A172 (cell line): Measurements from ENCODE around the gene ICE2. TPM values are rescaled to one million over a fixed set of nuclear protein-coding genes. Genes with fewer than 3 reads are reported as not detected.

Source experiments
- DNase-seq: peaks from one replicate; pipeline ENCODE4 v3.0.0-alpha.2; 2015; ENCODE audit warnings: low spot score
- total RNA-seq: library from RNA; depleted of rRNA; stranded (reverse); fragments of >200 nt; shearing (Covaris generic); gene quantifications from 2 replicates; pipeline ENCODE4 v1.2.3, GENCODE V29; 2014

The ICE2 gene
- total RNA-seq, 1 experiment from 2014 or later = 31.9 TPM

DNA sequence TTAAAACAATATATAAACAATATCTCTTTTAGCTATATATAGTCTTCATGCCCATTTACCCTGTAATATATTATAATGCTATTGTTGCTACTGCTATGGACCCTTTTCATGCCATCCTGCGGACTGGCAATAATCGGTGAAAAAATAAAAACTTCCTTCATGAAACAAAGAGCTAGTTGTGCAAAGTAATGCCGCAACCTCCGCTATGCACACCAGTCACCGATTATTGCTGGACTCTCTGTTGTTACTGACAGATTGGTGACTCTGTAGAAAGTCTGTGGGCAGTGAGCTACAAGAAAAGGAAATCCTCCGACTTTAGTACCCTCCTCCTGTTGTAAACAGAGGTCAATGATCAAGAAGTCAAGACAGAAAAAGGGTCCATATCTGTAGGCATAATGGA lies 17.9 kb upstream of the ICE2 start:
- DNase-seq = no peak

DNA sequence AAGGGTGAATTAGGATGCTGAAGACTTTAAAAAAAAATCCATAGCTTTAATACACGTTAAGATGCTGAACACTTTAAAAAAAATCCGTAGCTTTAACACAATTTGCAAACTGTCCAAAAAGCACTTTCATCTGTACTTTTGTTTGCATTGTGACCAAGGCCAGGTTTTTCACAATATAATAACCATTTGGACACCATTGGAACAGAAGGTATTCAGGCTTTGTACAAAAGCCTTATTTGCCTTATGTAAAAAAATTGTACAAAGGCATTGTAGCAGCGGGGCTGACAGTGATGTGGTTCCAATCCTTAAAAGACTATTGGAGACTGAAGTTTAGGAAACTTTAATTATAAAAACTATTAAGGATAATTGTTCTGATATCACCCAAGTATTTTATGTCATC lies 15.2 kb upstream of the ICE2 start:
- no peak for DNase-seq

DNA sequence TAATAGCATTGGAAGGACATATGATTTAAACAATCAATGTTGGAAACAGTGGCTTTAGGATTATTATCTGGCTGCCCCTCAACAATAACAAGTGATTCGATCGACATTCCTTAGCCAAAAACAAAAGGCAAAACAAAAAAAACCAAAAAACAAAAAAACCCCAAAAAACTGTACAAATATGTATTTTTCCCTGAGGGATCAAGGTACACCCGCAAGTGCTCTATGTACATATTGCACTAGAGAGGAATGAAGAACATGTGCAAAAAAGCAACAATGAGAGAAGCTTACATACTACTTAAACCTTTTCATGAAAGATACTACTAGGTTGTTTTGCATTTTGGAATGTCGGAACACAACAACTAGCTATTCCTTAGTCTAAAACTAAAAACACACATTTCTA lies 14.2 kb upstream of the ICE2 start:
- no peak for DNase-seq

DNA sequence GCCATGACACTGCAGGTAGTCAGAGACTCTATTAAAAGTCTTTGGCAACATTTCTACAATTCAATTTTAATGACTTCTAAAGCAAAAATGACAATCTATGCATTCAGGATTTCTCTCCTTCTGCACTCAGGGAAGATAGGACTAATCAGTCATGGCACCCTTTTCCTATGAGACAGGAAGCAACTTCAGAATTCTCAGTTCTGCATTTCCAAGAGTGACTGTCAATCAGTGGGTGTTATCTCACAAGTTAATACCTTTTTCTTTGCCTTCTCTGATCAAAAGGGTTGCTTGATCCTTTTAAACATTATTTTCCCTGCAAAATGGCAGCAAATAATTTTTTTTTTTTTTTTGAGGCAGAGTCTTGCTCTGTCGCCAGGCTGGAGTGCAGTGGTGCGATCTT lies 7.8 kb upstream of the ICE2 start:
- no peak for DNase-seq

DNA sequence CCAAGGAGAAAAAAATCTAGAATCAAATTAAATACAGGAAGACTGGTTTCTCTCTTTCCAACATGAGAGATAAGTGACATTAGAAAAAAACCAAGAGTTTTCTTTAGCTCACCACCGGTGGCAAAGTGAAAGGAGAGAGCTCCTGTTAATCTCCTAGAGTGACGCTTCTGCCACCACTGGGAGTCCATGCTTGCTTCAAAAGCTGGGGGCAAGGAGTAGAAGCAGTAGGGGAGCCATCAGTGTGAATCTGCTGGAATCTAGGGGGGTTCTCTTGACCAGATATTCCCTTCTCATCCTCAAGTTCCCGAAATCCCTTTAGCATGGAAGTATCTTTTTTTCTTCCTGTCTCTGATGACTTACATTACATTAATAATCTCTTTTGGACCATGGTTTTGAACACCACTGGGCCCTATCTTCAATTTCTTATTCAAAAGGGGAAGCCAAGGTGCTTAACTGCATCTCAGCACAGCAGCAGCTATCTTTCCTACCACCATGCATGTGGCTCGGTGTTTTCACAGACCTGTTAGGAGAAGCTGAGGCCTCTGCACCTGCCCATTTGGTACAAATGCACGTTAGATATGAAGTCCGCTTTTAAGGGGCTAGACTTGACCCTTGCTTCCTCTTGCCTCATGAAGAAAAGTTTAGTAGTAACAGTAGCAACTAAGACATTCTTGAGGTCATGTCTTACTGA lies 6.6 kb upstream of the ICE2 start:
- no peak for DNase-seq

DNA sequence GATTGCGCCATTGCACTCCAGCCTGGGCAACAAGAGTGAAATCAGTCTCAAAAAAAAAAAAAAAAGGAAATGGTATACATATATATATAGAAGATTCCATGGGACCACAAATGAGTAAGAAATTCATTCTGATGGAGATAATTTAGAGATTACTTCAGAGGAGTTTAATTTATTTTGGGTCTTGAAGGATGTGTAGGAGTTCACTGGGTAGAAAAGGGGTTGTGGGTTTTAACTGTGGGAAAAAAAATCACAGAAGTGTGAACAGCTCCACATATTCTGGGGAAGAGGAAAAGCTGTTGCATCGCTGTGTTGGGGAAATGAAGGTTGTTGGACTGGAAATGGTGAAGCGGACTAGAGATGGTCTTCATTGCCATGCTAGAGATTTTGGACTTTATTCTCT lies 4.1 kb upstream of the ICE2 start:
- DNase-seq = no peak

DNA sequence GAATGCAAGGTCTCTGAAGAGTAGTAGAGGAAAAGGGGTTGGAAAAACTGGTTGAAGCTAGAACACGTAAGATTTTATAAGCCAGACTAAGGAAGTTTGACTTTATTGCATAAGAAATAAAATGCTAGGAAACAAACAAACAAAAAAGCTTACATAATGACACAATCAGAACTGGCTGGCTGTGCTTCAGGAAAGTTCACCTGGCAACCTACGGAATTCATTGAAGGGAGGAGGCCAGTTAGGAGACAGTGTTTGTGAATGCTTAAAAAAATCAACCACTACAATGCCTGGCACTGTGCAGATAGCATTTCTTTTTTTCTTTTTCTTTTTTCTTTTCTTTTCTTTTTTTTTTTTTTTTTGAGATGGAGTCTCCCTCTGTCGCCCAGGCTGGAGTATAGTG lies 1.9 kb upstream of the ICE2 start:
- no peak for DNase-seq

DNA sequence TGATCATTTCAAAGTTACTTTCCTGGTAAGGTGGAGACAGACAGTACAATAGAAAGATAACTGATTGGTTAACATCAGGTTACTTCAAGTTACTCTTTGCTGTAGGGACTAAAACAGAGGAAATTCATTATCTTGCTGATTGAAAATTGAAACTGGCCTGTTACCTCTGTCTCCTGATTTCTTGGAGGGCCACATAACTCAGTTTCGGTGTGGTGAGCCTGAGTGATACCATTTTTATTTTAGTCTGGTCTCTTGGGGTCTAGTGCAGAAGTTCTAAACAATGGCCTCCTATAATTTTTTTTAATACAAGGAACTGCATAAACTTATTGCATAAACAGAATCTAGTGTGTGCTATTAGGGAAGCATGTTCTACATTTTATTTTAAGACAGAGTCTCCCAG lies 1.2 kb upstream of the ICE2 start:
- DNase-seq = no peak

DNA sequence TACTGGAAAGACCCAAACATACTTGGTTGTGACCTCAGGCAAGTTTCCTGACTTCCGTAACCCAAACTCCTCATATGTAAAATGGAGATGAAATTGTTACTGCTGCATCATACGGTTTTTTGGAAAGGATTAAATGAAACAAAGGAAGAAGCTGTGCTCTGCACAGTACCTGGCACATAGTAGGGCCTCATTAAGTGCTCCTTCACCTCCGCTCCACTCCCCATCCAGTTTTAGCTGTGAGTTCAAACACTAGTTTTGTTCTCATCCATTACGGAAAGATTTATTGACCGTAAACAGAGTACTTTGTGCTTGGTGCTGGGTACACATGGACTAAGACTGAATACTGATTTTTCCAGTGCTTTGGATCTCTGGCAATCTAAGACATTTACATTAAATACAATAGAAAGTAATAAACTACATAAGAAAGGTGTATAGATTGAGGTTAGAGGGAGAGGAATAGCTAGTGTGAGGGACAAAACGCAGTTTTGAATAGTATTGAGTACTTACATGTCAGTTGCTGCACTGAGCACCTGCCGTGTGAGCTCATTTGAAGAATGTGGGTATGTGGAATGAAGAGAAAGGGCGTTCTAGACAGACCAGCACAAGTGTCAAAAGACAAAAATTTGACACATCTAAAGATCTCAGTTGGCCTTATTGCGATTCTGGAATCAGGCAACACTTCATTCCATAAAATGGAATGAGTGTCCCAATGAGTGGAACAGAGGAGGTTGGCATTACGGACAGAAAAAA lies 594 bp upstream of the ICE2 start:
- no peak for DNase-seq

DNA sequence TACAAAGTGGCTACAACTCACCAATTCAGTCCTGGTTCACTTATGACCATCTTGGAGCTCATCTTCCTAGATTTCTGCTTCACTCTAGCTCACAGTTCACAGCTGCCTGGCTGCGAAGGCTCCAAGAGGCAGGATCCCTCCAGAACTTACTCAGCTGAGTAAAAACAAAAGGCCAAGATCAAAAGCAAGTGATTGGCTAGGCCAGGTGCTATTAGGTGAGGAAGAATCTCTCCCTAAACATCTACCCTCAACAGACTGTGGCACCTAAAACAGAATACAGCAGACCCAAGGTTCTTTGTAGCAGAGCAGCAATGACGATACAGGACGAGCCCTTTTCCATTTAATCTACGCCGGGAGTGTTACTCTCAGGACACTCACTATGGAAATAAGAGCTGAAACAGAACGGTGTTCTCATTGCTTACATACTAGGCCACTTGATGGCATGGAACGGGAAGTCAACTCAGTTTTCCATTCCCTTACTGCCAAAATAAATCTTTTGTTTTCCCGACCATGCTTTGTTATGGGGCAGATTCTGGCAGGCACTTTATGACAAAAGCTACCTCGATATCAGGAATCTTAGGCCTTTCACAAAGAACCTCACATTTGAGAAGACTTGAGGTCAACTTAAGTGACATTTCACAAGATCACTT lies 901 bp downstream of the ICE2 start:
- DNase-seq = peak; percentile 28

DNA sequence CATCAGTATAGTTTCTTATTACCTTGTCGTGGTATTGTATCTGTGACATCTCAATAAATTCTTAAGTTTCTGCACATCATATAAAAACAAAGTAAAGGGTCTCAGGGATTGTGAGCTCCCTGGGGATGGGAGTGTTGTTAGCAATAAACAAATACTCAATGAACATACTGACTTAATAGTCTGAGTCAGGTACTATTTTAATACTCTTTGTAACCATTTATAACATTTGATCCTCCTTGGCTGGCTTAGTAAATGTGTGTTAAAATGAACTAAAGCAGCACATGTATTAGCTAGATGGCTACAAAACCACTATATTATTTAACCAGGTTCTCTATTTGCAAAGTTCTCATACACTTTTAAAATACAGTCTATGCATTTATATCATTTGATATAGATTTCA lies 1.8 kb downstream of the ICE2 start:
- DNase-seq = no peak

DNA sequence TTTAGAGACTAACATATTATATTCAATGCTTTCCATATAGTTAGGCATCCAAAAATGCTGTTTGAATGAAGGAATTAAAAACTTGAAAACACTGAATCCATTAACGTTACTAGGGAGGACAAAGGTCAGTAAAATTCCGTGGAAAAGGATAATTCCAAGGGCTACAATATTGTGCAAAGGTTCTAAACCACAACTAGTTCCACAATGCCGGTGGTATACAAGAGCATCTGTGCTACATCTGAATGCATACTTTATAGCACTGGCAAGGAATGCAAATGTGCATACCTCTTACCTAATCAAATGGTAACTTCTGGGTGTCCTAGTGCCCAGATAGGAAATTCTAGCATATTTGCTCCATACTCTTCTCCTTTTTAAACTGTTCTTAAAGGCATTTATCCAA lies 2.2 kb downstream of the ICE2 start:
- no peak for DNase-seq

DNA sequence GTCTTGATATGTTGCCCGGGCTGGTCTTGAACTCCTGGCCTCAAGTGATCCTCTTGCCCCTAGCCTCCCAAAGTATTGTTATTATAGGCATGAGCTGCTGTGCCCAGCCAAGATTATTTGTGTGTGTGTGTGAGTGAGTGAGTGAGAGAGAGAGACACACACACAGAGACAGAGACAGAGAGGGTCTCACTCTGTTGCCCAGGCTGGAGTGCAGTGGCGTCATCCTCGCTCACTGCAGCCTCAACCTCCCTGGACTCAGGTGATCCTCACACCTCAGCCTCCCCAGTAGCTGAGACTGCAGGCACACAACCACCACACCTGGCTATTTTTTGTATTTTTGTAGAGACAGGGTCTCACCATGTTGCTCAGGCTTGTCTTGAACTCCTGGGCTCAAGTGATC lies 5.8 kb downstream of the ICE2 start:
- DNase-seq = no peak

DNA sequence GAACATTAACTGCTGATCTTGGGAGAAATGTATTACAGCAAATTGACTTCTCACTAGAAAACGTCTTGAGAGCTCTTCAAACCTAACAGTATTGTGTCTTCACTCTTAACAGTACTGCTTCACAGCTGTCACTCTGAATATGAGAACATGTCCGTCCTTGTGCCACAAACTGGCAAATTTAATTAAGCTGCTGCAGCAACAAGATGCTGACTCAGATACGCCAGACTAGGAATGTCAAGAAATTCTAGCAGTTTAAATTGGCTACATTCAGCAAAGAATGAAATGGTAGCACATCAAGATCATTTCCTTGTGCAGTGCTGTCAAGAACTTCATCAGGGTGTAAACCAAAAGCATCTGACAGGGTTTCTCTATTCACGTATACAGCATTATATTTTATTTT lies 7.6 kb downstream of the ICE2 start:
- DNase-seq = no peak

DNA sequence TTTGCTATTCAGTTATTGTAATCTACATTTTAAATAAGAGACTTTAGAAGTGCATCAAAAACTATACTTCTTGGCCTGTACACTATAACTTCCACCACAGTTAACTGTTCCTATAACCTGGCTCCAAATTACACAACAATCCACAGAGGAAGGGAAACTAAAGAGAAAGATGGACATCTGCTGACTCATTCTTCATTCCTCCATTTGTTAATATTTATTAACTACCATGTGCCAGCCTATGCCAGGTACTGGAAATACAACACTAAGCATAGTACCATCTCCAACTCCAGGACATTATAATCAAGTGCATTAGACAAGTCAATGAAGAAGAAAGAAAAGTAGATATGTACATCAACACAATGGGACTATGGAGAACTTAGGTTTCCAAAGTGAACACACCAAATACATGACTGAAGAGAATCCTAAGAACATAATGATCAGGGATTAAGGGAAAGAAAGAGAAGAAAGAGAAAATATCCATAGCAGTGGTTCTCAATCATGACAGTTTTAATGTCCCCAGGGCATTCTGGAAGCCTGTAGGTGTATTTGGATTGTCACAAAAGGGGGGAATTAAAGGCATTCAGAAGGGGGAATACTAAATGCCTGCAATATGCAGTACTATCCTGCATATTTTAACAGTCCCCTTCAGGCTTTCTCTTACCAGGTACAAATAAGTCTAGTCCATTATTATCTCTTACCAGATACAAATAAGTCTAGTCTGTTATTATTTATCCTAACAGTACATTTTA lies 8.9 kb downstream of the ICE2 start:
- no peak for DNase-seq

DNA sequence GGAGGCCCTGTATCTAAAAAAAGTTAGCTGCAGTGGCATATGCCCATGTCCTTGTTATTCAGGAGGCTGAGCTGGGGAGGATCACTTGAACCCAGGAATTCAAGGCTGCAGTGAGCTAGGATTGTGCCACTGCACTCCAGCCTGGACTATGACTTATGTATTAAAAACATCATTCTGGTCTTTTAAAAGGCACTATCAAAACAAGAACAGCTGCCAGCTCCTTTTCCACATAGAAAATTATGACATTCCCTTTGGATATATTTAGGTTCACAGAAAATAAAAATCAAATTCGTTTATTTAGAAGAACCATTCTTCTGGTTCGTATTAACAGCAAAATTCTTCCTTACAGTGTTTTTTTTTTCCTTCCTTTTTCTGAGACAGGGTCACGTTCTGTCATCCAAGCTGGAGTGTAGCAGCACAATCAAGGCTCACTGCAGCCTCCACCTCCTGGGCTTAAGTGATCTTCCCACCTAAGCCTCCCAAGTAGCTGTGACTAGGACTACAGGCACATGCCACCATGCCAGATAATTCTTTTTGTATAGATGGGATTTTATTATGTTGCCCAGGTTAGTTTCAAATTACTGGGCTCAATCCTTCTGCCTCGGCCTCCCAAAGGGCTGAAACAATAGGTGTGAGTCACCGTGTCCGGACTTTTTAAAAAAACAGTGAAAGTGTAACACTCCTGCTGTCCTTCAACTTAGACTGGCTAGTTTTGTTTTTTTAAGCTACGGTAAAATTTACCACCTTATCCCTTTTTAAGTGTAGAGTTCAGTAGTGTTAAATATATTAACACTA lies 13.9 kb downstream of the ICE2 start:
- peak; percentile 30 for DNase-seq

DNA sequence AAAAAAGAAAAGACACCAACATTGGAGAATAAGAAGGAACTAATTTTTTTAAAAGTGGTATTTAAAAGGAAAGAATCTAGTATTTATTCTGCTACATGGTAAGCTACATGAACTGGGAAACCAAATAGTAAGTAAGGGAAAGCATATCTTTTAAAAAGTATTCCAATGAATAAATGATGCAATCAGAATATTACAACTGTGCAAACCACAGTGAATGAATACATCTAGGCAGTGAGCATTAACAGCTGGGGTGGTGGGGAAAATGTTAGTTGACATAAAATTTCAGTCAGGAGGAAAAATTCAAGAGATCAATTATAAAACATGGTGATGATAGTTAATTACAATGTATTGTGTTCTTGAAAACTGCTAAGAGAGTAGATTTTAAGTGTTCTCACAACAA lies 16.9 kb downstream of the ICE2 start:
- DNase-seq = no peak

DNA sequence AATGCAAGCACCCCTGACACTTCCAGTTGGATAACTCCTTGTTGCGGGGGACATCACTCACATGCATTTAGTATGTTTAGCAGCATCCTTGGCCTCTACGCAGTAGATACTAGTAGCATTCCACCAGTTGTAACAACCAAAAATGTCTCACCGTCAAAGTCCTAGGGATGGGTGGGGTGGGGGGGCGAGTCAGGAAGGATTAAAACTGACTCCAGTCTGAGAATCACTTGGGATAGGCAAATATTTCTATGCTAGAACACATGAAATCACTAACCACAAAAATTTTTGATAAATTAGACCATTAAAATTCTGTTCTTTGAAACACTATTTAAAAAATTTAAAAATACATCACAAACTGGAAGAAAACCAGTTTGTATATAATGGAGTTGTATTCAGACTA lies 18.0 kb downstream of the ICE2 start:
- no peak for DNase-seq

DNA sequence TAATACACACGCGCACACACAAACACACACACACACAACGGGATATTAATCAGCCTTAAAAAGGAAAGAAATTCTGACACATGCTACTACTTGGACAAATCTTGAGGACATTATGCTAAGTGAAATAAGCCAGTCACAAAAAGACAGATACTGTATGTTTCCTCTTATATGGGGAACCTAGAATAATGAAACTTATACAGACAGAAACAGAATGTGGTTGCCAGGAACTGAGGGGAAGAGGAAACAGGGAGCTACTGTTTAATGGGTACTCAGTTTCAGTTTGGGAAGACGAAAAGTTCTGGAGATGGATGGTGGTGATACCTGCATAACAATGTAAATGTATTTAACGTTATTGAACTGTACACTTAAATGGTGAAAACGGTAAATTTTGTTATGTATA lies 20.2 kb downstream of the ICE2 start:
- DNase-seq = no peak

DNA sequence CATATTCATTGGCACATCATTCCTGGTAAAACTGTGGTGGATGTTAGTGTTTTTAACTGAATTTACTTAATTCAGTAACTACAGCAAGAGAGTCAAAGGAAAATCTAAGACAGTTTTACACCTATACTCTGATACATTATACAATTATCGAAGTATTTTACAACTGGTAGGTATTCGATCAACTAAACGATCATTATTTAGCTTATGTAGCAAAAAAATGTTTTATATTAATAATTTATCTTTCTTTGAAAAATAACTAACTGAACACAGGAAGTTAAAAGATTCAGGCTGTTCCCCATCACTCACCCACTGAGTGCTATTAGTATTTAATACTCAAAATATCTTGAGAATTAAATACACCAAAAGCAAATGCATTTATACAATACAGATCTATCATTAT lies 21.0 kb downstream of the ICE2 start:
- no peak for DNase-seq

DNA sequence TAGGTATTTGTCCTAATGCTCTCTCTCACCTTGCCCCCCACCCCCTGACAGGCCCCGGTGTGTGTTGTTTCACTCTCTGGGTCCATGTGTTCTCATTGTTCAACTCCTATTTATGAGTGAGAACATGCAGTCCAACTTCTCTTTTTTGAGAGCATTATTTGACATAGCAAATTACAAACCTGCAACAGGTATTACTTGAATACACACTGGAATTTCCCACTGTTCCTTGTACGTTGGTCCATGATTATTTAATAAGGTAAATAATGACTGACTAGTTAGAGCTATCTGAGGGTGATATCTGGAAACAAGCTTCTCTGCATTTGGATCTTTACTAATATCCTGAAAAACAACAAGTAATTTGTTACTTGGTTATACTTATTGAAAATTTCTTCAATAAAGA lies 24.1 kb downstream of the ICE2 start:
- DNase-seq = no peak
